Stomach smooth muscle (tissue), 2 donors: Measurements from ENCODE around the gene COL23A1.

Source experiments
- H3K27ac ChIP-seq: one replicate; pipeline ENCODE4 v1.7.0; 2013; ENCODE audit warnings: mild to moderate bottlenecking, low read length, inconsistent platforms
- H3K27me3 ChIP-seq, 2 donors: one replicate each; pipeline ENCODE4 v1.7.0; 2013; ENCODE audit warnings: low read length in 2 of 2; ENCODE audit not compliant: insufficient read depth in 2 of 2, control insufficient read depth in 1 of 2
- H3K36me3 ChIP-seq, 2 donors: one replicate each; pipeline ENCODE4 v1.7.0; 2013; ENCODE audit warnings: low read length in 2 of 2; ENCODE audit not compliant: control insufficient read depth in 2 of 2, insufficient read depth in 2 of 2
- H3K4me1 ChIP-seq: one replicate; pipeline ENCODE4 v1.7.0; 2013; ENCODE audit warnings: low read length; ENCODE audit not compliant: control insufficient read depth, insufficient read depth
- H3K4me3 ChIP-seq, 2 donors: one replicate each; pipeline ENCODE4 v1.7.0; 2013; ENCODE audit warnings: low read length in 2 of 2
- H3K9ac ChIP-seq, 2 donors: one replicate each; pipeline ENCODE4 v1.7.0; 2013; ENCODE audit warnings: low read length in 2 of 2, mild to moderate bottlenecking in 1 of 2
- H3K9me3 ChIP-seq, 2 donors: one replicate each; pipeline ENCODE4 v1.7.0; 2013; ENCODE audit warnings: low read length in 2 of 2; ENCODE audit not compliant: control insufficient read depth in 2 of 2
- donor health status: healthy.
- donor health status: Pancreatic carcinoma.

The COL23A1 gene

DNA sequence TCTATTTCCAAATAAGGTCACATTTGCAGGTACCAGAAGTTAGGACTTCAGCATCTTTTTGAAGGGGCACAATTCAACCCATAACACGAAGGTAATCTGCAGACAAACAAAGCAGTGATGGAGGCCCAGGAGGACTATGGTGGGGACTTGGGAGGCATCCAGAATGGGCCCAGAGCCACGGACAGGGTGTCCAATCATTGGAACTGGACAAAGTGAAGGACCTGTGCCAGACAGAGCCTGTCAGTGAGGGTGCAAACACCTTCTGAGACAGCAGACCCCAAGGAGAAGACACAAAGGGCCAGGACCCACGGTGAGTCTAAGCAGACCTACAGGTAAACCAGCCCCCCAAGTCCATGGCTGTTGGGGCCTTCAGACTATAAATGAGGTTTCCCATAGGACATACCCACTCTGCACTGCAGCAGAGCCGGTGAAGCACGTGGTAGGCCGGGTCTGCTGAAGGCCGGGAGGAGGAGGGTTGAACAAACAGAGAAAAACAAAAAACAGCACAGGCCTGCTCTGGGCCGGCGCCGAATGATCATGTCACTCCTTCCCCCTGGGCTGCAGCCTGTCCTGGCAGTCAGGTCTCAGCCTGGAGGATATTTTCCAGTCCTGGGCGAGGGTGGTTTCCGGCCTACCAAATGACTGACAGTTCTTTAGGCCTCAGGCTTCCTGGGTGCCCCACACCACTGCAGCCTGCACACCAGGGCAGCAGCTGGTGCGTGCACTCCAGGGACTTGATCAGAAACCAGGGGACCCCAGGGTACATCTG, 84.4 kb downstream of the COL23A1 start:
- Histone ChIP-seq H3K4me3 (no peak overlapping the region), H3K27ac (no peak overlapping the region), H3K9ac (no peak overlapping the region), H3K9me3 (peaks cover 0 to 3% of the 10 kb centered on the region in 2 donors), H3K27me3 (no peaks in the 10 kb centered on the region), H3K4me1 (no peaks in the 10 kb centered on the region), H3K36me3 (no peaks in the 10 kb centered on the region)

DNA sequence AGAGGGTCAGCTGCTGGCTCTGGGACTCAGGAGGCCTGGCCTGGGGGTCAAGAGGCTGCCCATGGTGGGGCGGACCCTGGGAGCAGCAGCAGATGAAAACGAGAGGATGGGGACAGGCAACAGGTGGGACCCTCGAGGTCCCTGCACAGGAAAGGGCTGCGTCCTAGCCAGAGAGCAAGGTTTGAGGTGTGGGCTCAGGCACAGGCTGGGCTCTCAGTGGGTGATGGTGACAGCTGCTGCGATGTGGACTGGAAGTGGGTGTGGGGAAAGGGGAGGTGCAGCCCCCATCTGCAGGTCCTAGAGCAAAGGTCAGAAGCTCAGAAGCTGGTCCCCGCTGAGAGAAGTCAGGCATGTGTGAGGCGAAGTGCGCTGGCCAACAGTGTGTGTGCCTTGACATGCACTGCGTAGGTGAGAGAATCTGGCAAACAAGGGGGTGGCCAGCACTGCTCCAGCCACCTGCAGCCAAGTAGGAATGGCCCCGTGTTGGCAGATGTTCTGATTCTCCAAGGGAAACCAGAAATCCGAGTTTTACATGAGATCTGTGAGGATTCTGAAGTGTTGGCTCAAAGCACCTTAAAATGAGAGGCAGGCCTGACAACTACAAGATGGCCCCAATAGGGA, 85.7 kb downstream of the COL23A1 start:
- no peaks in the 10 kb centered on the region for H3K4me1 ChIP-seq
- H3K9ac ChIP-seq: no peak overlapping the region
- peaks cover 0 to 3% of the 10 kb centered on the region in 2 donors for H3K9me3 ChIP-seq
- no peak overlapping the region for H3K27ac ChIP-seq
- no peaks in the 10 kb centered on the region for H3K36me3 ChIP-seq
- no peaks in the 10 kb centered on the region for H3K27me3 ChIP-seq
- no peak overlapping the region for H3K4me3 ChIP-seq

DNA sequence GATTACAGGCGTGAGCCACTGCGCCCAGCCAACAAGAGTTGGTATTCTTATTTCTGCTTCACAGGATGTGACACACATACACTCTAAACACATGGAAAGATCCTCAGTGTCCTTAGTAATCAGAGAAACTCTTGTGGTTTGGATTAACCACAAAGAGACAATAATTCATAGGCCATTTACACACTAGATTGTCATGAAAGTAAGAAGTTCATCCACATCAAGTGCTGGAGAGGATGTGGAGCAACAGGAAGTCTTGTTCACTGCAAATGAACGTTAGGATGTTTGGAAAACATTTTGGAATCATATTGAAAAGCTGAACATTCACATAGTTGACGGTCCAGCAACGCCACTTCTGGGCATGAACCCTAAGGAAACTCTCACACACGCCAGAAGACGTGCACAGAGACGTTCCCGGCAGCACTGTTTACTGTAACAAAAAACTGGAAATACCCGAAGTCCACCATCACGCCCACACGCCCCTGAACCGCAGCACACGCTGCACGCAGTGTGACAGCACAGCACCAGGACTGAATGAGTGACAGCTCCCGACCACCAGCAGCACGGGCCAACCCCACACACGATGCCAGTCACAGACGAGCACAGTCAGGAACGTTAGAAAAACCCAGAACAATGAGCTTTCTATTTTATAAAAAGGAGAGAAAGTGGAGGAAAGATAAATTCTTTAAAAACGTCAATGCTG, 87.6 kb downstream of the COL23A1 start:
- Histone ChIP-seq H3K36me3 (no peaks in the 10 kb centered on the region), H3K4me3 (no peak overlapping the region), H3K27me3 (no peaks in the 10 kb centered on the region), H3K4me1 (no peaks in the 10 kb centered on the region), H3K9ac (no peak overlapping the region), H3K9me3 (peaks cover 0 to 3% of the 10 kb centered on the region in 2 donors), H3K27ac (no peak overlapping the region)

DNA sequence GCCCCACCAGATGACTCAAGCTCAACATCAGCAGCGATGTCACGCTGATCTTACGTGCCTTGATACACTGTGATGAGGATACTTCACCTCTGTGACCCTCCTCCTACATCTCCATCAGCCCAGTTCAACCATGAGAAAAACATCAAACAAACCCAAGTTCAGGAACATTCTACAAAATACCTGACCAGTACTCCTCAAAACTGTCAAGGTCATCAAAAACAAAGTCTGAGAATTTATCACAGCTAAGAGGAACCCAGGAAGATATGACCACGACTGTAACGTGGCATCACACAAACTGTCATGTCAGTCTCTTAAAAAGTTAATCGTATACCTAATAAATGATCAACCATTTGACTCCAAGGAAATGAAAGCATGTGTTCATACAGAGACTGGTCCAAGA, 90.8 kb downstream of the COL23A1 start:
- no peak overlapping the region for H3K9ac ChIP-seq
- H3K27ac ChIP-seq: no peak overlapping the region
- H3K4me3 ChIP-seq: no peak overlapping the region
- H3K36me3 ChIP-seq: no peaks in the 10 kb centered on the region
- H3K9me3 ChIP-seq: no peaks in the 10 kb centered on the region
- H3K27me3 ChIP-seq: no peaks in the 10 kb centered on the region
- no peaks in the 10 kb centered on the region for H3K4me1 ChIP-seq

DNA sequence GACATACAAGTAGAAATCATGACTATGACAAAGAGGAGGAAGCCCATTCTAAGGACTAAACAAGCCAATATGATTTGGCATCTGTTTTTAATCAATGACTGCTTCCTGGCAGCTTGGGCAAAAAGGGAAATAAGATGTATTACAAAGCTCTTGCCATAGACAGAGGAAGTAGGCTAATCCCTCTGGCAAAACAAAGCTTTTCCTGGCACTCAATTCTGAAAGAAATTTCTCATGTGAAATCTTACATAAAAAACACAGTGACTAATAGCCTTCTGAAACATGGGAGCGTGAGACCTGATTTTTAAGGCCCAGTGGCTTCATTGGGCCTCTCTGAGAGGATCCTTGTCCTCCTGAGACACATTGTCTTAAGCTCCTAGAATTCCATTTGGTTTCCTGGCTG, 93.6 kb downstream of the COL23A1 start:
- Histone ChIP-seq H3K27ac (no peak overlapping the region), H3K9me3 (peaks cover 0 to 6% of the 10 kb centered on the region in 2 donors), H3K9ac (no peak overlapping the region), H3K4me3 (no peak overlapping the region), H3K36me3 (no peaks in the 10 kb centered on the region), H3K4me1 (no peaks in the 10 kb centered on the region), H3K27me3 (peaks cover 0 to 2% of the 10 kb centered on the region in 2 donors)

DNA sequence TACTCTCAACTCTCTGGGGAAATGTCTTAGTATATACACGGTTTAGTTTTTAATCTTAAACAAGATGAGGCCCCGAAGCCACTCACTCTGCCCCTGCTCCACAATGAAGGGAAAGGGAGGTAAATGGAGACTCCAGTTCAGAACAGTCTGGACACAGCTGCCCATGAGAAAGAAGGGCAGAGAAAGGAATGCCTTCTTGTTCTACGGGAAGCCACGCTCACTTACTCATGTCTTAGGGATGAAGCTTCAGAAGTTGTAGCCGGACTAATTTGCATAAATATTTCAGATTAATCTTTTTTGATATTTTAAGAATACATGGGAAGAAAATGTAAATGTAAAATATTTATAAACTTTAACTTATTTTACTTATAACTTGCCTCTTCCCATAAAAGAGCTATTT, 94.0 kb downstream of the COL23A1 start:
- Histone ChIP-seq H3K9me3 (peaks cover 0 to 6% of the 10 kb centered on the region in 2 donors), H3K27me3 (peaks cover 0 to 2% of the 10 kb centered on the region in 2 donors), H3K4me3 (no peak overlapping the region), H3K36me3 (no peaks in the 10 kb centered on the region), H3K9ac (no peak overlapping the region), H3K4me1 (no peaks in the 10 kb centered on the region), H3K27ac (no peak overlapping the region)

DNA sequence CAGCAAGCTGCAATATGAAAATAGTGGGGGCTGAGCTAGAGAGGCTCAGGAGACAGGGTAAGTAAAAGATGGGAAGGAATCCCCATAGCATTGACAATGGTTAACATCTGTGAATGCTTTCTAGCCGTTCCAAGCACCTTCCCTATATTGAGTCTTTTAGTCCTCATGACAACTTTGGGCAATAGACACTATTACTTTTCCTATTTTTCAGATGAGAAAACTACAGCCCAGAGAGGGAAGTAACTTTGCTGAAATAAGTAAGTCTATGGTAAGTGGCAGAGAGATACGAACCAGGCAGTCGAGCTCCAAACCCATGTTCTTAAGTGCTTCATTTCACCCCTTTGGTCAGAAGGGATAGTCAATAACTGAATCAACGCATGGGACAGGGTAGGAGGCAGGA, 94.5 kb downstream of the COL23A1 start:
- Histone ChIP-seq H3K27ac (no peak overlapping the region), H3K27me3 (peaks cover 0 to 2% of the 10 kb centered on the region in 2 donors), H3K9me3 (peaks cover 0 to 6% of the 10 kb centered on the region in 2 donors), H3K36me3 (no peaks in the 10 kb centered on the region), H3K9ac (no peak overlapping the region), H3K4me1 (no peaks in the 10 kb centered on the region), H3K4me3 (no peak overlapping the region)

DNA sequence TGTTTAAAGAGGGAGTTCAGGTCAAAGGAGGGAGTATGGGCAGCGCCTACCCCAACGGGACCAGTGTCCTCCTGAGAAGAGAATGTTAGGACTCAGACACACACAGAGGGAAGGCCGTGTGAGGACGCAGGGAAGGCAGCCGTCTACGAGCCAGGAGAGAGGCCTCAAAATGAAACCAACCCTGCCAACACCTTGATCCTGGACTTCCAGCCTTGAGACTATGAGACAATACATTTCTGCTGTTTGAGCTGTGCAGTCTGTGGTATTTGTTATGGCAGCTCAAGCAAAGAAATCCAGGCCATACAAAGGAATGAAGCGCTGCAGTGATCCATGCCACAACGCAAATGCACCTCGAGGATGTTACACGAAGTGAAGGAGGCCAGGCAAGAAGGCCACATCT, 97.9 kb downstream of the COL23A1 start:
- peaks cover 0 to 2% of the 10 kb centered on the region in 2 donors for H3K27me3 ChIP-seq
- no peaks in the 10 kb centered on the region for H3K4me1 ChIP-seq
- H3K9ac ChIP-seq: no peak overlapping the region
- H3K27ac ChIP-seq: no peak overlapping the region
- H3K4me3 ChIP-seq: no peak overlapping the region
- H3K36me3 ChIP-seq: no peaks in the 10 kb centered on the region
- H3K9me3 ChIP-seq: peaks cover 0 to 6% of the 10 kb centered on the region in 2 donors

DNA sequence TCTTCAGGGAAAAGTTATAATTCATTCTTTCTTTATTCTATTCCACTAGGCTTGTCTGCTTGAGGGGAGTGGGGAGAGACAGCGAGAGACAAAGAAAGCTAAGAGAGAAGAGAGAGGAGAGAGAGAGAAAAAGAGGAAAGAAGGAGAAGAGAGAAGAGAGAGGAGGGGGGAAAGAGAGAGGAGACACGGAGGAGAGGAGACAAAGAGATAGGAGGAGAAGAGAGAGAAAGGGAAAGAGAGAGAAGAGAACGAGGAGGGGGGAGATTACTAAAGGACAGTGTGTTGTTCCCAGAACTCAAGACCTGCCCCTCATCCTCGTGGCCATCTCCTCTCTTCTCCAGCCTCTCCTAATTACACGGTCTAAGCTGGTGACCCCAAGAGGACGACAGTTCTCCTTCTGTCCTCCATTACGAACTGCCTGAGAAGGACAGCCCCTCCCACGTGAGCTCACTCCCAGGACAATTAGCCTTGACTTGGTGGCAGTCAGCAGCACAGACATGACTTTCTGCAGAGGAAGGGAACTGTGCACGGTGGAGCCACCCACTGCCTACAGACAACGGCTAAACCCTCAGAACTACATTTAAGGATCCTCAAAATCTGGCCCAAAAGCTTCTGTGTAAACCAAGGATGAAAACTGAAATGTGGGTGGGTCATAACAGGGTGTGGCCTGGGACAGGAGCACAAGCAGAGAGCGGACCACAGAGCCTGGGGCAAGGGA, 99.1 kb downstream of the COL23A1 start:
- H3K4me3 ChIP-seq: no peak overlapping the region
- H3K36me3 ChIP-seq: no peaks in the 10 kb centered on the region
- H3K9ac ChIP-seq: no peak overlapping the region
- no peak overlapping the region for H3K27ac ChIP-seq
- H3K9me3 ChIP-seq: peaks cover 0 to 6% of the 10 kb centered on the region in 2 donors
- H3K4me1 ChIP-seq: peaks cover 3% of the 10 kb centered on the region
- H3K27me3 ChIP-seq: peaks cover 0 to 2% of the 10 kb centered on the region in 2 donors

DNA sequence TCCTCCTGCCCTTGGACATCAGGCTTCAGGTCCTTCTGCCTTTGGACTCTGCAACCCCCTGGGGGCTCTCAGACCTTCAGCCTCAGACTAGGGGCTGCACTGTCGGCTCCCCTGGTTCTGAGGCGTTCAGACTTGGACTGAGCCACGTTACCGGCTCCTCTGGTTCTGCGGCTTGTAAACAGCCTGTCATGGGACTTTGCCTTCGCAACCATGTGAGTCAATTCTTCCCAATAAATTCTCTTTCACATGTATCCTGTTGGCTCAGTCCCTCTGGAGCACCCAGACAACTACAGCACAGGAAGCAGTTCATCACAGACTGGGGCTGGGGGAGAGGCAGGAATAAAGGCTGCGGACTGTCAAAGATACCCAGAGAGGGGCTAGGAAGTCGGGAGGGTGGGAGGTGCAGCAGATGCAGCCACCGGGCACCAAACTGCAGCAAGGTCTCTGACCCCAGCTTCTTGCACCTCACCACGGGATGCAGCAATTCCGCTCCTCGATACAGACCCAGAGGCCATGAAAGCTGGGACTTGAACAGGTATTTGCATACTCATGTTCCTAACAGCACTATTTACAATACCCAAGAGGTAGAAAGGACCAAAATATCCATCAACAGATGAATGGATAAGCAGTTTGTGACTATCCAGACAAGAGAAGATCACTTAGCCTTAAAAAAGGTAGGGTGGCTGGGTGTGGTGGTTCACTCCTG, 100.8 kb downstream of the COL23A1 start:
- Histone ChIP-seq H3K4me3 (no peak overlapping the region), H3K9ac (no peak overlapping the region), H3K27me3 (peaks cover 0 to 2% of the 10 kb centered on the region in 2 donors), H3K27ac (no peak overlapping the region), H3K9me3 (peaks cover 0 to 6% of the 10 kb centered on the region in 2 donors), H3K4me1 (peaks cover 4% of the 10 kb centered on the region), H3K36me3 (no peaks in the 10 kb centered on the region)
